GM18867 (cell line): ENCODE measurements around the gene NEB.
"Not testable (repeated sequence)": the region's sequence is repeated elsewhere in the genome, so short reads cannot be mapped to it uniquely, and the experiment has no call there.

ENCODE experiments used
- ATAC-seq: cut with Tn5 transposase; IDR thresholded peaks from one replicate; pipeline ENCODE4 v1.9.1; 2021; ENCODE audit warnings: mild to moderate bottlenecking, moderate library complexity; ENCODE audit not compliant: unreplicated experiment

The NEB gene

DNA sequence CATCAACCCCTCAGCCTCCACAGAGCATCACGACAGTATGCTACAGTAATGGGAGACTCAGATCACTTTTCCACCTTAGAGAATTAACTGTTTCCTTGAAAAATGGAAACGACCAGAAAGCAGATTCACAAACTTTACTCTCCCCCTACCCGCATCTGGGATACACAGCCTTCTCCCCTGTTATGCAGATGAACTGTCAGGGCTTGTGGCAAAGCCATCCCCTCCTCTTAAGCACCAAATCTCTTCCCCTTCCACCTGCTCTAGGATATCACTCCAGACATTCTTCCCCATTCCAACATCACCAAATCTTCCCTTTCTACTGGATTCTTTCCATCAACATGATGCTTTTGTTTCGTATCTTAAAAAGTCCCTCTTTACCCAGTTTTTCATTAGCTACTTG, 26.4 kb downstream of the NEB start:
- no peak for ATAC-seq

GRCh38 chr2:151704480-151704961, 29.8 kb downstream of the NEB start:
- not testable (repeated sequence) for ATAC-seq

DNA sequence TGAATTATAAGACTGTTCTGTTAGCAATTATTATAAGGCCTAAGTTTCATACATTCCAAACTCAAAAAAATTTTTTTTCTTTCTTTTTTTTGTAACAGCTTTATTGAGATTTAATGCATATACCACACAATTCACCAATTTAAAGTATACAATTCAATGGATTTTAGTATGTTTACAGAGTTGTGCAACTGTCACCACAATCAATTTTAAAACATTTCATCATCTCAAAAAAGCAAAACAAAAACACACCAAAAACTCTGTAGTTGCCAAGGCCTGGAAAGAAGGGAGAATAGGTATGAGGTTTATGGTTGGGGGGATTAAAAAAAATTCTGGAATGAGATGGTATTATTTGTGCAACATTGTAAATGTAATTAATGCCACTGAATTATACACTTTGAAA, 36.1 kb downstream of the NEB start:
- ATAC-seq: not testable (repeated sequence)

- no peak for ATAC-seq
Observed at GRCh38 chr2:151695778-151696177, 38.5 kb downstream of the NEB start.

GRCh38 chr2:151691631-151692030, 42.6 kb downstream of the NEB start:
- no peak for ATAC-seq

DNA sequence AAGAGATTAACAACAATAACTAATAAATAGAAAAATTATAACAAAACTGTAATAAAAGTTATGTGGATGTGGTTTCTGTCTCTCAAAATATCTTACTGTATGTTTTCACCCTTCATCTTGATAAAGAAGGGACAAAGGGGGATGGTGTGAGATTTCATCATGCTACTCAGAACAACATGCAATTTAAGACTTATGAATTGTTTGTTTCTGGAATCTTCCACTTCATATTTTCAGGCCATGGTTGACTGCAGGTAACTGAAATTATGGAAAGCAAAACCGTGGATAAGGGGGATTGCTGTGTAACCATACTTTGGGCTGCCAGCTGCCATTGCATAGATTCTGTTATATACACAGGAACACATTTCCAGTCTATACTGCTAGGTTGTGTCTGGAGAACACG, 45.6 kb downstream of the NEB start:
- no peak for ATAC-seq

DNA sequence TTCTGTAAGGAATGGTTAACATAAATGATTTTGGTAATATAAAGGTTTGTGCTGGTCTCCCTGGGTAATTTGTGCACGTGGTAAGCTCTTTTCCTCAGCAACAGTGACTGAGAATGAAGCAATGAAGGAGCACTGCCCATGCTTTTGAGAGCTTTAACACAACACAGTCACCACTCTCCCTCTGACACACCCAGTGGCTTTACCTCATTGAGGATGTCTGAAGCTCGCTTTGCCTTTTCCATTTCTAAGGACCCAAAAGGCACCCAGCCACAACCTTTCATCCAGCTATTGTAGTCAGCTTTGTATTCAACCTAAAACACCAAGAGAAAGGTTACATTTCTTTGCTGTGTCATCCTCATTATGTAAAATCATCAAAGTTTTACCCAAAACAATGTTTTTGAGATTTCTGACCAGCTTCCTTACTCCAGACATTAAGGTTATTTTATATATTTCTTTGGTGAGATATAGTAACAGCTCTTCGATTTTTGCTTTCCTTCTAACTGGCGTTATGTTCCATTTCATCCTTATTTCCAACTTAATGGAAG, 51.7 kb downstream of the NEB start:
- no peak for ATAC-seq

DNA sequence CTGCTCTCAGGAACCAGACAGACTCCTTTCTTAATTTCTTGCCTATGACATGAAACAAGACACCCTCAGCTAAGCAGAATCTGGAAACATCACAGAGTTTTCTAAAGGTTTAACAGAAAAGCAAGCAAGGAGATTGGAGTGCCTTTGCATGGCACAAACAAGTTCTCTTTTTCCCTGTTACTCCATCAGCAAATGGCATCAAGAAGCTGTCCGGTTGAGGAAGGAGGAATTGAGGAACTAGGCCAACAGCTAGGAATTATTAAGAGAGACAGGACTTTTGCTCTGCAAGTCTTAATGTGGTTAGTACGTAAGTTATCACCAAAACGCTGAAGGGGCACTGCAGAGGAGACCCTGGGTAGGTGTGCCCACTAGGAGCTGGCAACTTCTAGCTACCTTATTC, 53.2 kb downstream of the NEB start:
- no peak for ATAC-seq

DNA sequence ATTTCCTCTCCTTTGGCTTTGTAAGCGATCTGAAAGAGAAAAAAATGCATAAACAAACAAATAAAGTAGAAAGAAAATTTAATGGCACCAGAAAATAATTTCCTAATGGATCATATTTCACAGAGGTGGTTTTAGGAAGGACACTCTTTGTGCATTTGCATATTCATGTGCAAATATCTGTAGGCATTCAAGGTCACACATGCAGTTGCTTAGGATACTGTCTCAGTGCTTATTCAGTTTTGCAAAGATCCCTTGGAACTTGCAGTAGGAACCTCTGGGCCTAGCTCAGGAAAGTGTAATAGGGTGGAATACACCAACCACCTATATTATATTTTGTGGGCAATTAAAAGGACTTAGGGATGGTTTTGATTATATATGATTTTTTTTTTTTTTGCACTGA, 54.3 kb downstream of the NEB start:
- ATAC-seq: no peak

- no peak for ATAC-seq
Observed at GRCh38 chr2:151678849-151679248, 55.4 kb downstream of the NEB start.

DNA sequence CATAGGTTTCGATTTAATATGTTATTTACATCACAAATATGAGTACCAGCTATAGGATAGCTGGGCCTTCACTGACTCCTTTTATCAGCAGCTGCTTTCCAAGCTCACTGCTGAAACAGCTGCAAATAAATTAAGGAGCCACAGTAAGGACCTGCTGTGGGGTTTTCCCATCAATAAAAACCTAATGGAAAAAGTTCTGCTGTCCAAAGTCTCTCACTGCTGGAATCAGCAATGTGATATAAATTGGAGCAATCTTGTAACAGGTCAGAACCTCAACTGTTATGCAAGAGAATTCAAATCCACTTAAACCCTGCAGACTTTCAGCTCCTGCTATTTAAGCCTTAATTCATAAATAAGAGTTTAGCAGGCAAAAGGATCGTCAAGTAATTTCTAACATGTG, 61.3 kb downstream of the NEB start:
- no peak for ATAC-seq

- ATAC-seq: no peak
Observed at GRCh38 chr2:151672277-151672676, 62.0 kb downstream of the NEB start.

DNA sequence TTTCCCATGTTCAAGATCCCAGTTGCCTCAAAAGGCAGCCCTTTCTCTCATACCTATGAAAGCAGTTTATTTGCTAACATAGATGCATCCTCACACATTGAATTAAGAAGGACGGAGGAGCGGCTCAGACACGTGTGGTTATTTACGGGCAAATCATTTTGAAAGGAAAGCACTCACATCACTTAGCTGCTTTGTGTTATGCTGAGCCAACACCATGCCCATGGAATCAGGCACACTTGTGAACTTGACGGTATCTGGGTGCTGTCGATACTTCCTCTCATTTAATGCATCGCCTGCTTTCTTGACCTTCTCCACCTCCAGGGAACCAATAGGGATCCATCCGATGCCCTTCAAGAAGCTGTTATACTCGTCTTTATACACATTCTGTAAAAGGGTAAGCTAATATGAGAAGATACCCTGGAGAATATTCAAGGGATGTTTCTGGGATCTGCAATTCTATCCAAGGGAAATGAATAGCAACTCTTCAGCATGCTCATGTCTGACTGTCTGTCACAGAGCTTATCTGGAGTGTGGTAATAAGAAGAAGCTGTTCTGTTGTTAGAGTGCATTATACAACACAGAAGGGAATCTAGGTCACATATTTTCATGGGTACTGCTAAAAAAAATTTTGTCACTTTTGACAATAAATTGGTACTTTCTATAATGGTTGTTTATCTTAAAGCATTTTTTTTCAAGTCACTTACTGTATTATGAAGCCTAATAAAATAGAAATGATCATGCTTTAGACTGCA, 63.3 kb downstream of the NEB start:
- no peak for ATAC-seq

DNA sequence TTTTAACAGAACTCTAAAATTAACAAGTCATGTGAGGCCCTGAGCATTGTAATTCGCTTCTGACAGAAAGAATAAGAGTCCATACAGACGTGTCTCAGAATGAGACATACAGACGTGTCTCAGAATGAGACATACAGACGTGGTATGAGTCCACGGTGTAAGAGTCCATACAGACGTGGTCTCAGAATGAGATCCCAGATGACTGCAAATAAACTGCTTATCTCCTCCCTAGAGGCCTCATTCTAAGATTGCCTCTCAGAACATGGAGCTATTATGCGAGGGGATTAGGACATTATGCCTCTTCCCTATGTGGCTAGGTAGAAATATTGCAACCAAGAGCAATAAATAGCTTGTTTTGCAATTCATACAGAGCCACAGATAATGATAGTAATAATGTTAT, 63.9 kb downstream of the NEB start:
- peak; percentile 73 for ATAC-seq

GRCh38 chr2:151669585-151670081, 64.6 kb downstream of the NEB start:
- peak; percentile 49 for ATAC-seq

- no peak for ATAC-seq
Observed at GRCh38 chr2:151668737-151669136, 65.5 kb downstream of the NEB start.

DNA sequence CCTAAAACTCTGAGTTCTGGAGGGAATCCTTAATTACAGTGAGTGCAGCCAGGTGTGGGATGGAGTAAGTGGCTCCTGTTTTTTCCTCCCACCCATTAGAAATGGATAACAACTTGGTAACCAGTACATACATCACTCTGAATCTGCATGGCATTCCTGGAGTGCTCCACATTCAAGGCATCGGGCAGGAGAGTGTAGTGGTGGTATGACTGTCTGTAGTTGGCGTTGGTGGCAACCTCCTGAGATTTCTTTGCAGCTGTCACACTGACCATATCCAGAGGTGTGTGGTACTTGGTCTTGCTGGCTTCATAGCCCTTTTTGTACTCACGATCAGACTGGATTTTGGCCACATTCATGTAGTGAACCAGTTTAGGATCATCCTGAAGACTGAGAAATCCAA, 68.3 kb downstream of the NEB start:
- ATAC-seq: no peak

GRCh38 chr2:151664520-151664919, 69.8 kb downstream of the NEB start:
- ATAC-seq: peak; percentile 74

- ATAC-seq: no peak
Observed at GRCh38 chr2:151661625-151662024, 72.7 kb downstream of the NEB start.

DNA sequence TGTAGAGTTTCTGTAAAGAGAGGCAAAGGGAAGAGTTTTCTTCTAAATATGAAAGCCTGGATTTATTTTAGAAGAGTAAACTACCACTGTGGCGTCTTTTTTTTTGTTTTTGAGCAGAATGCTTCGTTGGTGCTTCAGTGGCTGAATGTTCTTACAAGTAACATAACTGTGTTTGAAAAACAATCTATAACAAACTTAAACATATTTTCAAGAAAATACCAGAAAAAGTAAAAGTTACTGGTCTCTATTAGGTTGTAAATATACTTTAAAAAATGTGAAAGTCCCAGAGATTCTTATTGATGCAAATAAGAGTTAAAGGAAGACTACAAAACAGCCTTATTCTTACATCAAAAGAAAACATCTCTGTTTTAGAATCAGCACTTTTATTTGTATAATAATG, 76.2 kb downstream of the NEB start:
- ATAC-seq: no peak

GRCh38 chr2:151657667-151658076, 76.6 kb downstream of the NEB start:
- no peak for ATAC-seq

GRCh38 chr2:151655663-151656398, 78.4 kb downstream of the NEB start:
- ATAC-seq: no peak
